GM12892 (cell line): ENCODE data around the gene VCAN.

Source experiments
- POLR2A ChIP-seq: IDR thresholded peaks from 2 replicates; pipeline ENCODE4 v1.6.1; 2011; ENCODE audit warnings: low read depth, low read length, control low read depth
- POLR2AphosphoS5 ChIP-seq: IDR thresholded peaks from 2 replicates; pipeline ENCODE4 v1.6.1; 2011; ENCODE audit warnings: low read depth, low read length, control low read depth

- no peak for TF ChIP-seq POLR2AphosphoS5
- no peak for TF ChIP-seq POLR2A
Observed at GRCh38 chr5:83433891-83434290, 37.7 kb upstream of the VCAN start.
